ENCODE results near the gene OR4D11.
"Not testable (repeated sequence)": the region's sequence is repeated elsewhere in the genome, so short reads cannot be mapped to it uniquely, and the experiment has no call there.

OR4D11 gene

GRCh38 chr11:59503276-59503675 lies at the start of gene OR4D11:
Gene OR4D11 (plus strand): TSS chr11:59503576. CDS start chr11:59503576, 0 bp downstream.
- DNase-seq, result no peak

- DNase-seq, result no peak
Observed at GRCh38 chr11:59456661-59457060, 46.7 kb upstream of the OR4D11 start, which contains the start of gene OR4D6. Gene OR4D6 (plus strand): TSS chr11:59456961. CDS start chr11:59456961, 0 bp downstream.

GRCh38 chr11:59459916-59460315 lies 43.5 kb upstream of the OR4D11 start:
- DNase-seq, result no peak

GRCh38 chr11:59463190-59463641 lies 40.2 kb upstream of the OR4D11 start:
- DNase-seq, result no peak

- DNase-seq, result no peak
Observed at GRCh38 chr11:59473015-59473414, 30.4 kb upstream of the OR4D11 start, which contains the start of gene OR4D10. Gene OR4D10 (plus strand): TSS chr11:59473315. CDS start chr11:59477430, 4,115 bp downstream.

- no peak for DNase-seq
Observed at GRCh38 chr11:59475176-59475575, 28.2 kb upstream of the OR4D11 start.

GRCh38 chr11:59479906-59480305 lies 23.5 kb upstream of the OR4D11 start:
- DNase-seq, result no peak

GRCh38 chr11:59480359-59480758 lies 23.0 kb upstream of the OR4D11 start:
- DNase-seq, result no peak

- DNase-seq, result no peak
Observed at GRCh38 chr11:59501931-59502330, 1.4 kb upstream of the OR4D11 start.

- DNase-seq, result no peak
Observed at GRCh38 chr11:59510941-59511589, 7.7 kb downstream of the OR4D11 start, which contains the start of gene OR4D9. Gene OR4D9 (plus strand): TSS chr11:59511539. CDS start chr11:59514913, 3,374 bp downstream.

- no peak for DNase-seq
Observed at GRCh38 chr11:59511675-59512074, 8.3 kb downstream of the OR4D11 start.

- not testable (repeated sequence) for DNase-seq
Observed at GRCh38 chr11:59520139-59520538, 16.8 kb downstream of the OR4D11 start.

GRCh38 chr11:59520741-59521140 lies 17.4 kb downstream of the OR4D11 start:
- no peak for DNase-seq

GRCh38 chr11:59523541-59523940 lies 20.2 kb downstream of the OR4D11 start:
- DNase-seq, result no peak

- no peak for DNase-seq
Observed at GRCh38 chr11:59528711-59529110, 25.3 kb downstream of the OR4D11 start.

- DNase-seq, result no peak
Observed at GRCh38 chr11:59532620-59533019, 29.2 kb downstream of the OR4D11 start.

GRCh38 chr11:59534676-59535075 lies 31.3 kb downstream of the OR4D11 start:
- DNase-seq, result no peak

GRCh38 chr11:59542142-59542810 lies 38.9 kb downstream of the OR4D11 start:
- DNase-seq, result no peak

GRCh38 chr11:59543713-59544112 lies 40.3 kb downstream of the OR4D11 start:
- DNase-seq, result not testable (repeated sequence)

GRCh38 chr11:59544869-59545178 lies 41.4 kb downstream of the OR4D11 start:
- DNase-seq, result no peak

- no peak for DNase-seq
Observed at GRCh38 chr11:59545179-59546020, 42.0 kb downstream of the OR4D11 start.

- DNase-seq, result not testable (repeated sequence)
Observed at GRCh38 chr11:59547605-59548308, 44.4 kb downstream of the OR4D11 start.

- DNase-seq, result no peak
Observed at GRCh38 chr11:59548309-59548656, 44.9 kb downstream of the OR4D11 start.
